Measurements from ENCODE around the gene ATP1B3.

DNA sequence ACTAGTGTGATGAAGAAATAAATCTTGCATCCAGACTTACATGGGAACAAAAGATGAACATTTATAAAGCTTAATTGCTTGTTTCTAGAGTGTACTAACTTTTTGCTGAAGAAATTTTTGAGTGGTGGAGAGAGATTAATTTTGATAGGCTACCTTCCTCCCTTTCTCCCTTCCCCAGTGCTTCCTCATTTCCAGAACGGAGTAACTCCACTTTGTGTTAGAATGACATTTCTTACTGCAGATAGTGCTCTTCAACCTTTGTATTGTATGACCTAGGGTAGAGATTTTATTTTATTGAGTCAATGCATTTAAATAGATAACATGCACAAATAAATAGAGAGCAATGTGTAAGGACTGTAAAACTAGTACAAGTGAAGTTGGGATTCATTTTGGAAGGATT is 1.9 kb downstream of the ATP1B3 start:
- TF ChIP-seq JUND (CRISPR knock-in tag; IDR thresholded peaks at IDR 0.05): no peak
- no peak for TF ChIP-seq EZH2 (conservative IDR thresholded peaks at IDR 0.05; ENCODE audit: low read depth, low read length)
- no peak for TF ChIP-seq MEIS1 (CRISPR knock-in tag; IDR thresholded peaks at IDR 0.05; ENCODE audit: borderline replicate concordance)
- no peak for TF ChIP-seq PHF8 (CRISPR knock-in tag; IDR thresholded peaks at IDR 0.05)
- TF ChIP-seq, protein P1, sequence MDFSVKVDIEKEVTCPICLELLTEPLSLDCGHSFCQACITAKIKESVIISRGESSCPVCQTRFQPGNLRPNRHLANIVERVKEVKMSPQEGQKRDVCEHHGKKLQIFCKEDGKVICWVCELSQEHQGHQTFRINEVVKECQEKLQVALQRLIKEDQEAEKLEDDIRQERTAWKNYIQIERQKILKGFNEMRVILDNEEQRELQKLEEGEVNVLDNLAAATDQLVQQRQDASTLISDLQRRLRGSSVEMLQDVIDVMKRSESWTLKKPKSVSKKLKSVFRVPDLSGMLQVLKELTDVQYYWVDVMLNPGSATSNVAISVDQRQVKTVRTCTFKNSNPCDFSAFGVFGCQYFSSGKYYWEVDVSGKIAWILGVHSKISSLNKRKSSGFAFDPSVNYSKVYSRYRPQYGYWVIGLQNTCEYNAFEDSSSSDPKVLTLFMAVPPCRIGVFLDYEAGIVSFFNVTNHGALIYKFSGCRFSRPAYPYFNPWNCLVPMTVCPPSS (IDR thresholded peaks at IDR 0.05): no peak

All from HepG2 (cell line).